ENCODE results near the gene NME7. TPM values are rescaled to one million over a fixed set of nuclear protein-coding genes. Genes with fewer than 3 reads are reported as not detected.

Gene NME7
- total RNA-seq, 1 donor from 2014 or later: 23.6 TPM

DNA sequence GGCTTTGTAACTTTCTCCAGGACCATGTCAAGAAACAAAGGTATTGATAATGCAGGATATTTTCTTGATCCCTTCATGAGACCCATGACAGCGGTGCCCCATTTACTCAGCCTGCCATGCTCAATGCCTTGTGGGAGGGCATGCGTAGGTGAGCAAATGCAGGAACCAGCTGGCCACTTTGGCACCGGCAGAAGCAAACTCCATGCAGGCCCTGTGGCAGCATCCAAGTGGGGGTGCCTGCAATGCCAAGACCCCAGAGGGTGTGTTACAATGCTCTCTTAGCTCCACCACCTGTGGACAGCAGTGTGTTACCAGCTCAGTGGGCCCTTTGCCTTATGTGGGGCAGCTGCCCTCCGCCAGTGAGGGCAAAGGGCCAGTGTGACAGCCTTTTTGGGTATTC is 153.0 kb downstream of the NME7 start:
- Histone ChIP-seq H3K36me3 (no peaks in the 10 kb centered on the region), H3K4me1 (no peaks in the 10 kb centered on the region), H3K27ac (no peak overlapping the region), H3K4me3 (no peak overlapping the region), H3K27me3 (no peaks in the 10 kb centered on the region), H3K9me3 (no peaks in the 10 kb centered on the region)
- TF ChIP-seq POLR2AphosphoS5 (IDR thresholded peaks at IDR 0.05; ENCODE audit: insufficient read depth in 1 of 2, low read depth in 1 of 2) (no peak), CTCF (IDR thresholded peaks at IDR 0.05) (no peak), POLR2A (IDR thresholded peaks at IDR 0.05) (no peak)
- intact Hi-C loops (cut with DNase I): no loop called here
- DNase-seq (ENCODE audit: extremely low spot score in 2 of 2): no peak

- Histone ChIP-seq H3K27ac (no peak overlapping the region), H3K4me1 (no peaks in the 10 kb centered on the region), H3K27me3 (no peaks in the 10 kb centered on the region), H3K4me3 (no peak overlapping the region), H3K9me3 (no peaks in the 10 kb centered on the region), H3K36me3 (no peaks in the 10 kb centered on the region)
- no peak for DNase-seq (ENCODE audit: extremely low spot score in 2 of 2)
- intact Hi-C loops (cut with DNase I): no loop called here
- TF ChIP-seq CTCF (IDR thresholded peaks at IDR 0.05): no peak
- no peak for TF ChIP-seq POLR2A (IDR thresholded peaks at IDR 0.05)
- TF ChIP-seq POLR2AphosphoS5 (IDR thresholded peaks at IDR 0.05; ENCODE audit: insufficient read depth in 1 of 2, low read depth in 1 of 2): no peak
Observed at GRCh38 chr1:169212088-169212487, 155.5 kb downstream of the NME7 start.

DNA sequence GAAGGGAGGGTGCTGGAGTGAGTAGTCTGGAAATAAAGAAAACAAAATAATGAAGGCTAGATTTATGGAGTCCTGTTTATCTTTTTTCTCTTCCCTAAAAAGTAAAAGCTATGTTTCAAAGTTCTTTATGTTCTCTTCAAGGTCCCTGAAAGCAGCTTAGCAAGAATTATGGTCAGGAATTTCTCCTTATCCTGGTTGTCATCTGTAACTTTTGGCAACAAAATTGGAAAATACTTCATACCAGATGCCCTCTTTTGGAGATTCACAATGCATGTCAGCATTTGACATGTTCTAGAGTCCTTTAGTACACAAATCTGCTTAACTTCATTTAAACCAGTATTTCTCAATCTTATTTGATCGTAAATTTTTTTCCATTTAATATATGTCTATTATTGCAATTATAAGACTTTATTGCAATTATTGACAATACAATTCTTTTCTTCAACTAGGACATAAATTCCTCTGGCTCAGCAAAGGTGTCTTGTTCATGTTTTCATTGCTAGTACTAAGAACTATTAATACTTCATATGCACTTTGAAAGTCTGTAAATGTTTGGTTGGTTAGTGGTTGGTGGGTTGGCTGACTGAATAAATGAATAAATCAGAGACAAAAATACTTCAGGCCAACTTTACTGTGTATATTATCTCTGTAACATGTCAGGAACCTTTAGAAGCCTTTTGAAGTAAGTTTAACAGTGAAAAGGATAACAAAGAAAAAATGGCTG is 159.6 kb downstream of the NME7 start:
- DNase-seq (ENCODE audit: extremely low spot score in 2 of 2): no peak
- H3K4me1 ChIP-seq: no peaks in the 10 kb centered on the region
- H3K27me3 ChIP-seq: no peaks in the 10 kb centered on the region
- H3K4me3 ChIP-seq: no peak overlapping the region
- intact Hi-C loops (cut with DNase I): no loop called here
- H3K36me3 ChIP-seq: no peaks in the 10 kb centered on the region
- peak in 1 of 2 donors; percentile 19 for TF ChIP-seq POLR2AphosphoS5 (IDR thresholded peaks at IDR 0.05; ENCODE audit: insufficient read depth in 1 of 2, low read depth in 1 of 2)
- TF ChIP-seq CTCF (IDR thresholded peaks at IDR 0.05): no peak
- TF ChIP-seq POLR2A (IDR thresholded peaks at IDR 0.05): no peak
- no peak overlapping the region for H3K27ac ChIP-seq
- H3K9me3 ChIP-seq: no peaks in the 10 kb centered on the region

GRCh38 chr1:169204157-169204556 is 163.4 kb downstream of the NME7 start:
- Histone ChIP-seq H3K36me3 (no peaks in the 10 kb centered on the region), H3K4me1 (no peaks in the 10 kb centered on the region), H3K4me3 (no peak overlapping the region), H3K27me3 (no peaks in the 10 kb centered on the region), H3K27ac (no peak overlapping the region), H3K9me3 (no peaks in the 10 kb centered on the region)
- DNase-seq (ENCODE audit: extremely low spot score in 2 of 2): no peak
- intact Hi-C loops (cut with DNase I): no loop called here
- no peak for TF ChIP-seq CTCF (IDR thresholded peaks at IDR 0.05)
- no peak for TF ChIP-seq POLR2A (IDR thresholded peaks at IDR 0.05)
- TF ChIP-seq POLR2AphosphoS5 (IDR thresholded peaks at IDR 0.05; ENCODE audit: insufficient read depth in 1 of 2, low read depth in 1 of 2): no peak

All from vagina (tissue), 2 donors.